CD14-positive monocyte (primary cell): ENCODE measurements around the gene PDCD2L. TPM values are rescaled to one million over a fixed set of nuclear protein-coding genes. Genes with fewer than 3 reads are reported as not detected.
"Not testable (repeated sequence)": the region's sequence is repeated elsewhere in the genome, so short reads cannot be mapped to it uniquely, and the experiment has no call there.

Experiments used
- DNase-seq, 3 donors: peaks; one replicate each; pipeline ENCODE4 v3.0.0-alpha.2; 2011 to 2022
- H2AFZ ChIP-seq: 2 replicates; pipeline ENCODE4 v1.6.0; 2012; ENCODE audit warnings: mild to moderate bottlenecking, low read depth, low read length, inconsistent platforms; ENCODE audit not compliant: insufficient read depth, poor library complexity, severe bottlenecking
- H3K27ac ChIP-seq, 2 donors: 1 replicate in 1 of 2; 2 replicates in 1 of 2; pipeline ENCODE4 v1.5.1; 2012 to 2013; ENCODE audit warnings: low read length in 2 of 2, control low read depth in 1 of 2, inconsistent platforms in 1 of 2, low read depth in 1 of 2, mild to moderate bottlenecking in 1 of 2
- H3K27me3 ChIP-seq, 2 donors: one replicate each; pipeline versions ENCODE4 v1.6.0 to v1.6.1; 2011 to 2013; ENCODE audit warnings: low read length in 2 of 2; ENCODE audit not compliant: control insufficient read depth in 2 of 2, insufficient read depth in 2 of 2
- H3K36me3 ChIP-seq, 2 donors: replicated peaks in 1 of 2; 1 replicate in 1 of 2; 2 replicates in 1 of 2; pipeline versions ENCODE4 v1.5.1 to v1.6.1; 2012 to 2013; ENCODE audit warnings: low read length in 2 of 2, control low read depth in 1 of 2, inconsistent platforms in 1 of 2, mild to moderate bottlenecking in 1 of 2; ENCODE audit not compliant: insufficient read depth in 2 of 2, control insufficient read depth in 1 of 2
- H3K4me1 ChIP-seq, 2 donors: 1 replicate in 1 of 2; 2 replicates in 1 of 2; pipeline versions ENCODE4 v1.5.1 to v1.6.1; 2012 to 2013; ENCODE audit warnings: low read length in 2 of 2, control low read depth in 1 of 2, inconsistent platforms in 1 of 2, mild to moderate bottlenecking in 1 of 2, moderate library complexity in 1 of 2; ENCODE audit not compliant: insufficient read depth in 2 of 2, control insufficient read depth in 1 of 2
- H3K4me2 ChIP-seq: replicated peaks from 2 replicates; pipeline ENCODE3; 2012; ENCODE audit warnings: low read length, moderate library complexity, mild to moderate bottlenecking; ENCODE audit not compliant: poor library complexity, severe bottlenecking; ENCODE audit errors: extremely low read depth
- H3K4me3 ChIP-seq, 3 experiments: fragments of 200-600 bp in 1 of 3; sonication (generic) in 1 of 3; replicated peaks in 1 of 3; 1 replicate in 2 of 3; 2 replicates in 1 of 3; pipeline ENCODE4 v1.5.1; 2011 to 2013; ENCODE audit warnings: low read length in 3 of 3, mild to moderate bottlenecking in 3 of 3, control low read depth in 2 of 3, low read depth in 2 of 3, inconsistent platforms in 1 of 3, moderate library complexity in 1 of 3
- H3K79me2 ChIP-seq: 2 replicates; pipeline ENCODE4 v1.6.0; 2012; ENCODE audit warnings: mild to moderate bottlenecking, control low read depth, inconsistent platforms, low read length, moderate library complexity; ENCODE audit not compliant: insufficient read depth
- H3K9ac ChIP-seq: 2 replicates; pipeline ENCODE4 v1.6.0; 2017; ENCODE audit warnings: low read length, mild to moderate bottlenecking; ENCODE audit not compliant: insufficient read depth, poor library complexity, severe bottlenecking
- H3K9me3 ChIP-seq, 2 donors: replicated peaks in 1 of 2; 1 replicate in 1 of 2; 2 replicates in 1 of 2; pipeline versions ENCODE4 v1.5.1 to v1.6.1; 2012 to 2013; ENCODE audit warnings: low read length in 2 of 2, control low read depth in 1 of 2; ENCODE audit not compliant: control insufficient read depth in 1 of 2, insufficient read depth in 1 of 2
- H4K20me1 ChIP-seq: 2 replicates; pipeline ENCODE4 v1.6.0; 2012; ENCODE audit warnings: mild to moderate bottlenecking, low read length, control low read depth, moderate library complexity; ENCODE audit not compliant: insufficient read depth
- H3K27ac Mint-ChIP-seq, 7 donors: one replicate each; pipeline ENCODE4 v1.8.0; 2020; ENCODE audit warnings: mild to moderate bottlenecking in 7 of 7, mixed read lengths in 7 of 7, moderate library complexity in 6 of 7, inconsistent platforms in 2 of 7
- H3K27me3 Mint-ChIP-seq, 3 donors: one replicate each; pipeline ENCODE4 v1.8.0; 2021 to 2022; ENCODE audit warnings: low read depth in 3 of 3, mild to moderate bottlenecking in 3 of 3, mixed read lengths in 3 of 3, moderate library complexity in 3 of 3, inconsistent platforms in 1 of 3
- H3K36me3 Mint-ChIP-seq, 2 donors: one replicate each; pipeline ENCODE4 v1.8.0; 2020; ENCODE audit warnings: mixed read lengths in 2 of 2, inconsistent platforms in 1 of 2, mild to moderate bottlenecking in 1 of 2
- H3K4me1 Mint-ChIP-seq: one replicate; pipeline ENCODE4 v1.8.0; 2020; ENCODE audit warnings: mild to moderate bottlenecking, mixed read lengths
- H3K4me3 Mint-ChIP-seq, 2 donors: one replicate each; pipeline ENCODE4 v1.8.0; 2020; ENCODE audit warnings: mild to moderate bottlenecking in 2 of 2, mixed read lengths in 2 of 2, moderate library complexity in 1 of 2
- H3K9me3 Mint-ChIP-seq, 7 donors: one replicate each; pipeline ENCODE4 v1.8.0; 2020 to 2022; ENCODE audit warnings: mixed read lengths in 7 of 7, mild to moderate bottlenecking in 6 of 7, moderate library complexity in 6 of 7, inconsistent platforms in 2 of 7
- CTCF ChIP-seq: fragments of 200-600 bp; IDR thresholded peaks from one replicate; pipeline ENCODE4 v1.8.0; 2022; ENCODE audit warnings: antibody characterized with exemption, mild to moderate bottlenecking
- WGBS: methylation state at CpG from one replicate; pipeline ENCODE4 v1.1.5; 2013; ENCODE audit warnings: missing lambda C conversion rate; ENCODE audit not compliant: insufficient coverage; 5-methylcytosine and 5-hydroxymethylcytosine counted together
- intact Hi-C, 2 donors: fragments of 100-400 bp; cut with micrococcal nuclease; formaldehyde crosslinking; loops; one replicate each; pipeline versions ENCODE4 v1.15.0 to v1.15.1; 2023
- polyA plus RNA-seq, 3 donors: library from polyadenylated mRNA; depleted of rRNA in 1 of 3; unstranded in 2 of 3; stranded (reverse) in 1 of 3; fragments of 300-500 nt in 2 of 3; fragments of >200 nt in 1 of 3; fragmentation: Illumina TruSeq in 2 of 3; gene quantifications; 1 replicate in 2 of 3; 2 replicates in 1 of 3; pipeline ENCODE4 v1.2.3, GENCODE V29; 2012 to 2021

Gene PDCD2L
- polyA plus RNA-seq, 3 donors = 3.1 to 5.0 (median 4.9) TPM

GRCh38 chr19:34386645-34387445, 17.4 kb upstream of the PDCD2L start:
- WGBS = 97% methylated on average over 9 of the region's 9 CpGs
- no peak overlapping the region for H3K27ac ChIP-seq
- peaks cover 9% of the 10 kb centered on the region for H3K79me2 ChIP-seq
- H3K4me3 ChIP-seq = no peak overlapping the region
- H3K36me3 ChIP-seq = peaks cover 84 to 99% of the 10 kb centered on the region in 2 donors
- no peak overlapping the region for H2AFZ ChIP-seq
- H3K4me1 Mint-ChIP-seq = no peaks in the 10 kb centered on the region
- intact Hi-C loops = no loop called here
- peaks cover 0 to 4% (median 0%) of the 10 kb centered on the region in 7 donors for H3K9me3 Mint-ChIP-seq
- no peak overlapping the region for H3K4me3 Mint-ChIP-seq
- H3K9me3 ChIP-seq = peaks cover 7 to 13% of the 10 kb centered on the region in 2 donors
- no peaks in the 10 kb centered on the region for H3K27me3 ChIP-seq
- no peak overlapping the region for H3K4me2 ChIP-seq
- no peak for DNase-seq
- peaks cover 58 to 69% of the 10 kb centered on the region in 2 donors for H3K36me3 Mint-ChIP-seq
- no peak overlapping the region for H3K27ac Mint-ChIP-seq
- no peaks in the 10 kb centered on the region for H3K27me3 Mint-ChIP-seq
- H3K4me1 ChIP-seq = no peaks in the 10 kb centered on the region
- no peaks in the 10 kb centered on the region for H4K20me1 ChIP-seq
- H3K9ac ChIP-seq = no peak overlapping the region
- TF ChIP-seq CTCF = no peak

GRCh38 chr19:34387446-34387810, 16.8 kb upstream of the PDCD2L start:
- peaks cover 9 to 13% of the 10 kb centered on the region in 2 donors for H3K9me3 ChIP-seq
- H3K4me1 ChIP-seq = no peaks in the 10 kb centered on the region
- H2AFZ ChIP-seq = no peak overlapping the region
- no peak for DNase-seq
- peaks cover 9% of the 10 kb centered on the region for H3K79me2 ChIP-seq
- H3K9me3 Mint-ChIP-seq = peaks cover 0 to 4% (median 0%) of the 10 kb centered on the region in 7 donors
- no peak overlapping the region for H3K9ac ChIP-seq
- peaks cover 53 to 63% of the 10 kb centered on the region in 2 donors for H3K36me3 Mint-ChIP-seq
- no peaks in the 10 kb centered on the region for H3K27me3 ChIP-seq
- H3K27ac ChIP-seq = no peak overlapping the region
- no peaks in the 10 kb centered on the region for H4K20me1 ChIP-seq
- intact Hi-C loops = no loop called here
- no peak overlapping the region for H3K4me2 ChIP-seq
- no peak overlapping the region for H3K27ac Mint-ChIP-seq
- 100% methylated on average over 1 of the region's 1 CpG for WGBS
- H3K4me3 Mint-ChIP-seq = no peak overlapping the region
- no peaks in the 10 kb centered on the region for H3K27me3 Mint-ChIP-seq
- H3K4me1 Mint-ChIP-seq = no peaks in the 10 kb centered on the region
- peaks cover 84 to 99% of the 10 kb centered on the region in 2 donors for H3K36me3 ChIP-seq
- no peak for TF ChIP-seq CTCF
- no peak overlapping the region for H3K4me3 ChIP-seq

- H3K4me3 Mint-ChIP-seq, intact Hi-C loops, H3K27ac ChIP-seq, H4K20me1 ChIP-seq, H3K79me2 ChIP-seq, H3K9me3 Mint-ChIP-seq, H3K27me3 Mint-ChIP-seq, H3K9ac ChIP-seq, H3K27me3 ChIP-seq, H3K27ac Mint-ChIP-seq, H3K4me1 Mint-ChIP-seq, H2AFZ ChIP-seq, H3K4me3 ChIP-seq, DNase-seq, H3K4me1 ChIP-seq, H3K4me2 ChIP-seq: not testable (repeated sequence)
- peaks cover 9 to 13% of the 10 kb centered on the region in 2 donors for H3K9me3 ChIP-seq
- peaks cover 84 to 99% of the 10 kb centered on the region in 2 donors for H3K36me3 ChIP-seq
- H3K36me3 Mint-ChIP-seq = peaks cover 39 to 58% of the 10 kb centered on the region in 2 donors
- WGBS = no CpG with 5 or more reads among the region's 2 CpGs
These were observed 15.5 kb upstream of the PDCD2L start for GRCh38 chr19:34388745-34389144.
